Measurements from ENCODE around the gene LZTR1.

DNA sequence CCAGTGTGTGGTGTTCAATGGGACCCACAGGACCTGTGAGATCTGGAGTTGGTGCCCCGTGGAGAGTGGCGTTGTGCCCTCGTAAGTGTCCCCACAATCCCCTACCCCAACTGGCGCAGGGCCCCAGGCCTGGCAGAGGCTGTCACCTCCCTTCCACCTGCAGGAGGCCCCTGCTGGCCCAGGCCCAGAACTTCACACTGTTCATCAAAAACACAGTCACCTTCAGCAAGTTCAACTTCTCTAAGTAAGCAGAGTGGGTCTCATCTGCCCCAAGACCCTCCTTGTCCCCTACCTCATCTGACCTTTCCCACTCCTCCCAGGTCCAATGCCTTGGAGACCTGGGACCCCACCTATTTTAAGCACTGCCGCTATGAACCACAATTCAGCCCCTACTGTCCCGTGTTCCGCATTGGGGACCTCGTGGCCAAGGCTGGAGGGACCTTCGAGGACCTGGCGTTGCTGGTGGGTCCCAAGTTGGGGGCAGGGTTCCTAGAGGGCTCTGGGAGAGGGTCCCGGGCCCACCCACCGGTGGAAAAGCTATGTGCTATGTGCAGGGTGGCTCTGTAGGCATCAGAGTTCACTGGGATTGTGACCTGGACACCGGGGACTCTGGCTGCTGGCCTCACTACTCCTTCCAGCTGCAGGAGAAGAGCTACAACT lies 41.0 kb downstream of the LZTR1 start:
- TF ChIP-seq, protein P1, sequence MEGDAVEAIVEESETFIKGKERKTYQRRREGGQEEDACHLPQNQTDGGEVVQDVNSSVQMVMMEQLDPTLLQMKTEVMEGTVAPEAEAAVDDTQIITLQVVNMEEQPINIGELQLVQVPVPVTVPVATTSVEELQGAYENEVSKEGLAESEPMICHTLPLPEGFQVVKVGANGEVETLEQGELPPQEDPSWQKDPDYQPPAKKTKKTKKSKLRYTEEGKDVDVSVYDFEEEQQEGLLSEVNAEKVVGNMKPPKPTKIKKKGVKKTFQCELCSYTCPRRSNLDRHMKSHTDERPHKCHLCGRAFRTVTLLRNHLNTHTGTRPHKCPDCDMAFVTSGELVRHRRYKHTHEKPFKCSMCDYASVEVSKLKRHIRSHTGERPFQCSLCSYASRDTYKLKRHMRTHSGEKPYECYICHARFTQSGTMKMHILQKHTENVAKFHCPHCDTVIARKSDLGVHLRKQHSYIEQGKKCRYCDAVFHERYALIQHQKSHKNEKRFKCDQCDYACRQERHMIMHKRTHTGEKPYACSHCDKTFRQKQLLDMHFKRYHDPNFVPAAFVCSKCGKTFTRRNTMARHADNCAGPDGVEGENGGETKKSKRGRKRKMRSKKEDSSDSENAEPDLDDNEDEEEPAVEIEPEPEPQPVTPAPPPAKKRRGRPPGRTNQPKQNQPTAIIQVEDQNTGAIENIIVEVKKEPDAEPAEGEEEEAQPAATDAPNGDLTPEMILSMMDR (IDR thresholded peaks at IDR 0.05; ENCODE audit: low read depth, low read length, missing input control) = no peak
- TF ChIP-seq, protein P2, sequence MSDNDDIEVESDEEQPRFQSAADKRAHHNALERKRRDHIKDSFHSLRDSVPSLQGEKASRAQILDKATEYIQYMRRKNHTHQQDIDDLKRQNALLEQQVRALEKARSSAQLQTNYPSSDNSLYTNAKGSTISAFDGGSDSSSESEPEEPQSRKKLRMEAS (IDR thresholded peaks at IDR 0.05) = no peak
- TF ChIP-seq JUND (IDR thresholded peaks at IDR 0.05) = no peak

Data from liver (tissue), 3 donors.